H1 (cell line): ENCODE data around the gene MCUB. TPM values are rescaled to one million over a fixed set of nuclear protein-coding genes. Genes with fewer than 3 reads are reported as not detected.

Source experiments
- CTCF ChIA-PET: fragments of 300-600 bp; sonication (Branson Sonifier 250); formaldehyde crosslinking; loops from one replicate; lab custom pipeline; 2021; ENCODE audit not compliant: partially characterized antibody; lab: Charles Lee
- POLR2A ChIA-PET: fragments of 300-600 bp; sonication (Branson Sonifier 250); formaldehyde crosslinking; loops from one replicate; lab custom pipeline; 2021; ENCODE audit warnings: inconsistent platforms; ENCODE audit not compliant: partially characterized antibody; lab: Charles Lee
- DNase-seq, 2 experiments: peaks; one replicate each; pipeline versions ENCODE4 v3.0.0 to v3.0.0-alpha.2; 2010 to 2022; ENCODE audit warnings: low spot score in 2 of 2, low read depth in 1 of 2, mixed read lengths in 1 of 2
- FAIRE-seq: peaks from 2 replicates; lab custom pipeline; 2011; peaks lifted over from hg19 to GRCh38; lab: Jason Lieb, UNC
- H2AFZ ChIP-seq: 2 replicates; pipeline ENCODE4 v1.8.1; 2012; ENCODE audit warnings: low read length, inconsistent platforms
- H2AK5ac ChIP-seq: 2 replicates; pipeline ENCODE4 v1.6.1; 2013; ENCODE audit warnings: low read depth, low read length
- H2BK120ac ChIP-seq: replicated peaks from 2 replicates; pipeline ENCODE3; 2013; ENCODE audit warnings: low read depth, low read length, inconsistent platforms
- H2BK12ac ChIP-seq: 2 replicates; pipeline ENCODE4 v1.6.1; 2013; ENCODE audit warnings: low read depth, low read length
- H2BK15ac ChIP-seq: 2 replicates; pipeline ENCODE4 v1.6.1; 2013; ENCODE audit warnings: low read length
- H2BK20ac ChIP-seq: 2 replicates; pipeline ENCODE4 v1.6.1; 2013; ENCODE audit warnings: low read length
- H2BK5ac ChIP-seq: 2 replicates; pipeline ENCODE4 v1.6.1; 2013; ENCODE audit warnings: low read depth, low read length
- H3K14ac ChIP-seq: 2 replicates; pipeline ENCODE4 v1.6.1; 2013; ENCODE audit warnings: inconsistent platforms; ENCODE audit not compliant: insufficient read length
- H3K18ac ChIP-seq: 2 replicates; pipeline ENCODE4 v1.6.1; 2013; ENCODE audit warnings: low read length; ENCODE audit errors: extremely low read depth
- H3K23ac ChIP-seq: 2 replicates; pipeline ENCODE4 v1.6.1; 2013; ENCODE audit warnings: inconsistent platforms; ENCODE audit not compliant: insufficient read length
- H3K23me2 ChIP-seq: 2 replicates; pipeline ENCODE4 v1.6.1; 2013; ENCODE audit warnings: low read depth, low read length
- H3K27ac ChIP-seq: 2 replicates; pipeline ENCODE4 v1.6.1; 2011; ENCODE audit warnings: low read depth, low read length, inconsistent platforms
- H3K27me3 ChIP-seq, 4 experiments: replicated peaks in 1 of 4; 1 replicate in 1 of 4; 2 replicates in 3 of 4; pipeline versions ENCODE4 v1.6.1 to v1.8.1; 2011 to 2013; ENCODE audit warnings: low read length in 3 of 4, mild to moderate bottlenecking in 3 of 4, inconsistent platforms in 2 of 4, mixed read lengths in 2 of 4, moderate library complexity in 1 of 4; ENCODE audit not compliant: control insufficient read depth in 3 of 4, insufficient read depth in 3 of 4; ENCODE audit errors: extremely low read depth in 1 of 4
- H3K36me3 ChIP-seq, 4 experiments: 2 replicates each; pipeline versions ENCODE4 v1.6.1 to v1.8.1; 2011 to 2013; ENCODE audit warnings: mild to moderate bottlenecking in 4 of 4, low read length in 3 of 4, moderate library complexity in 2 of 4, control low read depth in 1 of 4, inconsistent platforms in 1 of 4; ENCODE audit not compliant: insufficient read depth in 4 of 4, control insufficient read depth in 2 of 4
- H3K4ac ChIP-seq: replicated peaks from 2 replicates; pipeline ENCODE3; 2013; ENCODE audit warnings: low read length, low read depth, mixed read lengths, inconsistent platforms; ENCODE audit not compliant: insufficient read length
- H3K4me1 ChIP-seq, 4 experiments: replicated peaks in 1 of 4; 1 replicate in 1 of 4; 2 replicates in 3 of 4; pipeline versions ENCODE4 v1.6.1 to v1.8.1; 2011 to 2013; ENCODE audit warnings: low read length in 3 of 4, inconsistent platforms in 2 of 4, mixed read lengths in 1 of 4; ENCODE audit not compliant: insufficient read depth in 4 of 4, control insufficient read depth in 3 of 4
- H3K4me2 ChIP-seq, 2 experiments: 2 replicates each; pipeline versions ENCODE4 v1.6.1 to v1.8.1; 2011 to 2013; ENCODE audit warnings: low read depth in 2 of 2, low read length in 2 of 2, control low read depth in 1 of 2, inconsistent platforms in 1 of 2, mild to moderate bottlenecking in 1 of 2; ENCODE audit not compliant: insufficient read depth in 1 of 2
- H3K4me3 ChIP-seq, 4 experiments: fragments of 200-600, 300-600 bp in 1 of 4; sonication (generic), shearing (Covaris generic), sonication (Bioruptor Twin) in 1 of 4; 2 replicates each; pipeline versions ENCODE4 v1.5.1 to v1.8.1; 2011 to 2016; ENCODE audit warnings: low read length in 4 of 4, low read depth in 3 of 4, control low read depth in 2 of 4, inconsistent platforms in 2 of 4, mild to moderate bottlenecking in 2 of 4, mixed read lengths in 1 of 4, moderate library complexity in 1 of 4; ENCODE audit not compliant: insufficient read depth in 2 of 4; ENCODE audit errors: extremely low read depth in 1 of 4
- H3K56ac ChIP-seq: replicated peaks from 2 replicates; pipeline ENCODE3; 2013; ENCODE audit warnings: low read depth, mild to moderate bottlenecking, mixed read lengths, low read length, inconsistent platforms; ENCODE audit not compliant: insufficient read length
- H3K79me1 ChIP-seq: 2 replicates; pipeline ENCODE4 v1.6.1; 2013; ENCODE audit warnings: low read depth, low read length, control low read depth
- H3K79me2 ChIP-seq, 2 experiments: 2 replicates each; pipeline versions ENCODE4 v1.6.1 to v1.8.1; 2012 to 2013; ENCODE audit warnings: low read length in 2 of 2, mild to moderate bottlenecking in 2 of 2, inconsistent platforms in 1 of 2; ENCODE audit not compliant: insufficient read depth in 2 of 2, control insufficient read depth in 1 of 2
- H3K9ac ChIP-seq, 4 experiments: replicated peaks in 1 of 4; 1 replicate in 1 of 4; 2 replicates in 3 of 4; pipeline versions ENCODE4 v1.6.1 to v1.8.1; 2011 to 2013; ENCODE audit warnings: low read depth in 3 of 4, low read length in 3 of 4, control low read depth in 2 of 4, mild to moderate bottlenecking in 2 of 4, moderate library complexity in 2 of 4, inconsistent platforms in 1 of 4; ENCODE audit errors: extremely low read depth in 1 of 4
- H3K9me3 ChIP-seq, 2 experiments: 2 replicates each; pipeline versions ENCODE4 v1.6.1 to v1.8.1; 2012 to 2013; ENCODE audit warnings: mild to moderate bottlenecking in 2 of 2, moderate library complexity in 2 of 2, control low read depth in 1 of 2, inconsistent platforms in 1 of 2, low read depth in 1 of 2, low read length in 1 of 2, mixed read lengths in 1 of 2; ENCODE audit not compliant: insufficient read depth in 2 of 2
- H4K20me1 ChIP-seq, 2 experiments: replicated peaks in 1 of 2; 2 replicates each; pipeline versions ENCODE3 to v1.8.1; 2011 to 2013; ENCODE audit warnings: inconsistent platforms in 2 of 2, low read length in 2 of 2, mild to moderate bottlenecking in 1 of 2; ENCODE audit not compliant: insufficient read depth in 2 of 2, control insufficient read depth in 1 of 2
- H4K5ac ChIP-seq: 2 replicates; pipeline ENCODE4 v1.6.1; 2013; ENCODE audit warnings: low read length, low read depth, mixed read lengths, inconsistent platforms; ENCODE audit not compliant: insufficient read length
- H4K8ac ChIP-seq: 2 replicates; pipeline ENCODE4 v1.8.0; 2013; ENCODE audit warnings: mild to moderate bottlenecking, moderate library complexity, low read length, inconsistent platforms; ENCODE audit not compliant: insufficient read depth; ENCODE audit errors: extremely low read depth
- H4K91ac ChIP-seq: replicated peaks from 2 replicates; pipeline ENCODE3; 2013; ENCODE audit warnings: low read length, mixed read lengths, inconsistent platforms; ENCODE audit not compliant: insufficient read length
- CBX8 ChIP-seq: fragments of 300-800, 300-1000 bp; sonication (generic); IDR thresholded peaks from 2 replicates; pipeline ENCODE4 v1.7.1; 2016; ENCODE audit warnings: low read depth, low read length, borderline replicate concordance
- CREB1 ChIP-seq: IDR thresholded peaks from 2 replicates; pipeline ENCODE4 v1.6.1; 2012; ENCODE audit warnings: inconsistent platforms
- EGR1 ChIP-seq: IDR thresholded peaks from 2 replicates; pipeline ENCODE4 v1.6.1; 2011; ENCODE audit warnings: low read depth, low read length, borderline replicate concordance
- GABPA ChIP-seq: IDR thresholded peaks from 2 replicates; pipeline ENCODE4 v1.6.1; 2011; ENCODE audit warnings: mild to moderate bottlenecking, low read length, moderate library complexity, borderline replicate concordance; ENCODE audit not compliant: insufficient read depth
- SIRT6 ChIP-seq: IDR thresholded peaks from one replicate; pipeline ENCODE4 v1.7.1; 2012; ENCODE audit warnings: low read length, inconsistent platforms
- SP2 ChIP-seq: IDR thresholded peaks from 2 replicates; pipeline ENCODE4 v1.6.1; 2012; ENCODE audit warnings: mild to moderate bottlenecking, low read length, inconsistent platforms
- YY1 ChIP-seq: IDR thresholded peaks from 2 replicates; pipeline ENCODE4 v1.6.1; 2011; ENCODE audit warnings: low read depth, mild to moderate bottlenecking, low read length
- WGBS, 2 experiments: shearing (Covaris generic) in 1 of 2; methylation state at CpG; one replicate each; pipeline versions ENCODE4 v1.1.6 to v1.1.7; 2013 to 2015; ENCODE audit warnings: low lambda C conversion rate in 2 of 2, mixed read lengths in 2 of 2, inconsistent platforms in 1 of 2, low coverage in 1 of 2, missing lambda C conversion rate in 1 of 2; ENCODE audit not compliant: insufficient replicate concordance in 2 of 2, insufficient coverage in 1 of 2, insufficient read length in 1 of 2; ENCODE audit errors: extremely low coverage in 1 of 2, missing lambda C conversion rate in 1 of 2; 5-methylcytosine and 5-hydroxymethylcytosine counted together
- polyA plus RNA-seq, 7 experiments: library from polyadenylated mRNA; depleted of rRNA in 3 of 7; stranded (reverse) in 5 of 7; unstranded in 2 of 7; fragments of >200 nt in 5 of 7; fragments of 200-250 nt in 2 of 7; gene quantifications; 1 replicate in 5 of 7; 2 replicates in 1 of 7; 4 replicates in 1 of 7; pipeline versions ENCODE4 v1.2.1 to v1.2.3, GENCODE V29; 2011 to 2013; ENCODE audit warnings: missing spikeins in 2 of 7, mixed read lengths in 2 of 7
- total RNA-seq: library from RNA; stranded (reverse); fragmentation: NEBNext Ultra II Directional; extraction: Animal tissue kit (Norgen Biotek cat#: 25700); gene quantifications from 2 replicates; pipeline ENCODE4 v1.2.1, GENCODE V29; 2021

MCUB gene
- total and polyA plus RNA-seq, 2 of the 8 experiments (the other 6 are each of a cell fraction or from before 2014, with no cell fraction given), result 15.2 to 19.4 TPM

- Histone ChIP-seq H3K9ac (no peak overlapping the region), H3K18ac (no peak overlapping the region), H3K4me1 (peaks cover 0 to 4% (median 2%) of the 10 kb centered on the region in 4 experiments; a peak in 2 of 7 replicates), H3K4ac (no peak overlapping the region), H3K4me3 (no peak overlapping the region), H2BK5ac (no peak overlapping the region), H3K23ac (no peak overlapping the region), H3K23me2 (no peaks in the 10 kb centered on the region), H3K9me3 (no peaks in the 10 kb centered on the region), H2BK12ac (no peak overlapping the region), H2BK20ac (no peak overlapping the region), H3K27ac (no peak overlapping the region), H4K5ac (no peak overlapping the region), H3K4me2 (no peak overlapping the region), H2AFZ (no peak overlapping the region), H4K91ac (no peak overlapping the region), H3K27me3 (no peaks in the 10 kb centered on the region), H2BK15ac (no peak overlapping the region), H3K14ac (no peak overlapping the region), H3K56ac (no peak overlapping the region), H2AK5ac (no peak overlapping the region), H3K36me3 (no peaks in the 10 kb centered on the region), H4K8ac (no peak overlapping the region), H3K79me2 (no peaks in the 10 kb centered on the region), H4K20me1 (peaks cover 0 to 2% of the 10 kb centered on the region in 2 experiments), H3K79me1 (no peaks in the 10 kb centered on the region; the same call in 1 of the 2 replicates), H2BK120ac (no peak overlapping the region)
- WGBS, 2 experiments, result 38% methylated on average over 4 of the region's 4 CpGs; no CpG with 5 or more reads in 1 of the 2 experiments
- no peak for TF ChIP-seq CREB1
- no peak for TF ChIP-seq GABPA
- TF ChIP-seq YY1, result no peak
- TF ChIP-seq EGR1, result no peak
- no peak for TF ChIP-seq SIRT6
- TF ChIP-seq CBX8, result no peak
- no peak for TF ChIP-seq SP2
- CTCF ChIA-PET, result interaction anchor here (0.8 to 1.3 kb wide), 6 partner anchors 15 to 74 kb away, joined by 3 to 4 read pairs (median 3); partner anchors contain the start of gene CASP6
- no peak for FAIRE-seq
- POLR2A ChIA-PET, result no interaction called here
- DNase-seq, result no peak
Observed at GRCh38 chr4:109629775-109630174, 69.7 kb downstream of the MCUB start.
